GM12878 (cell line): Measurements from ENCODE around the gene SPATA1. TPM values are rescaled to one million over a fixed set of nuclear protein-coding genes. Genes with fewer than 3 reads are reported as not detected.

Source experiments
- ATF3 ChIP-seq: IDR thresholded peaks from 2 replicates; pipeline ENCODE4 v1.6.1; 2011; ENCODE audit warnings: low read depth, mild to moderate bottlenecking, low read length, moderate library complexity, borderline replicate concordance; ENCODE audit errors: extremely low read depth
- BCL11A ChIP-seq: IDR thresholded peaks from 2 replicates; pipeline ENCODE4 v1.6.1; 2011; ENCODE audit warnings: low read depth, low read length
- CBFB ChIP-seq: IDR thresholded peaks from 2 replicates; pipeline ENCODE4 v1.6.1; 2016; ENCODE audit warnings: antibody characterized with exemption, low read depth
- CBX5 ChIP-seq: sonication (generic); IDR thresholded peaks from 2 replicates; pipeline ENCODE4 v1.6.1; 2016; ENCODE audit warnings: low read depth, moderate library complexity, mild to moderate bottlenecking, inconsistent platforms
- CEBPZ ChIP-seq: fragments of 150-350 bp; IDR thresholded peaks from 2 replicates; pipeline ENCODE4 v1.6.1; 2016; ENCODE audit warnings: low read depth, low read length
- CHD4 ChIP-seq: fragments of 200-600 bp; sonication (generic); IDR thresholded peaks from 2 replicates; pipeline ENCODE4 v1.6.1; 2016; ENCODE audit warnings: mild to moderate bottlenecking
- MTA2 ChIP-seq: fragments of 450-650 bp; IDR thresholded peaks from 2 replicates; pipeline ENCODE4 v1.6.1; 2016; ENCODE audit warnings: low read depth, mild to moderate bottlenecking, moderate library complexity
- NFXL1 ChIP-seq: fragments of 450-650 bp; IDR thresholded peaks from 2 replicates; pipeline ENCODE4 v1.6.1; 2017; ENCODE audit warnings: antibody characterized with exemption, mild to moderate bottlenecking, borderline replicate concordance
- NR2C2 ChIP-seq: IDR thresholded peaks from 2 replicates; pipeline ENCODE4 v1.6.1; 2011; ENCODE audit warnings: borderline replicate concordance, low read depth; ENCODE audit not compliant: control insufficient read depth, insufficient read length
- PAX5 ChIP-seq: IDR thresholded peaks from 2 replicates; pipeline ENCODE4 v1.6.1; 2011; ENCODE audit warnings: low read depth, low read length, borderline replicate concordance
- RAD51 ChIP-seq: fragments of 450-650 bp; IDR thresholded peaks from 2 replicates; pipeline ENCODE4 v1.6.1; 2016; ENCODE audit warnings: moderate library complexity, mild to moderate bottlenecking, inconsistent platforms
- RB1 ChIP-seq: fragments of 450-650 bp; formaldehyde crosslinking; IDR thresholded peaks from 2 replicates; pipeline ENCODE4 v1.6.1; 2017; ENCODE audit warnings: mild to moderate bottlenecking, borderline replicate concordance
- TARDBP ChIP-seq: IDR thresholded peaks from 2 replicates; pipeline ENCODE4 v1.6.1; 2016; ENCODE audit warnings: borderline replicate concordance
- TBL1XR1 ChIP-seq: IDR thresholded peaks from 2 replicates; pipeline ENCODE4 v1.6.1; 2012; ENCODE audit warnings: low read depth, low read length, improper control_type of control experiment
- YY1 ChIP-seq: IDR thresholded peaks from 2 replicates; pipeline ENCODE4 v1.6.1; 2011; ENCODE audit warnings: low read depth, mild to moderate bottlenecking, low read length
- ZNF274 ChIP-seq: IDR thresholded peaks from one replicate; pipeline ENCODE4 v1.8.0; 2011; ENCODE audit not compliant: insufficient read length, insufficient read depth
- polyA plus RNA-seq, 11 experiments: library from polyadenylated mRNA; depleted of rRNA in 4 of 11; unstranded in 6 of 11; stranded (reverse) in 5 of 11; fragments of >200 nt; fragmentation: Nextera tagmentation in 4 of 11; fragmentation: Illumina TruSeq in 1 of 11; extraction: Ambion mirVana in 4 of 11; extraction: Trizol in 1 of 11; gene quantifications; 1 replicate in 1 of 11; 2 replicates in 10 of 11; pipeline versions ENCODE4 v1.2.1 to v1.2.3, GENCODE V29; 2011 to 2016; ENCODE audit warnings: inconsistent platforms in 2 of 11, missing spikeins in 2 of 11, low read depth in 1 of 11
- total RNA-seq, 4 experiments: library from RNA; depleted of rRNA in 3 of 4; stranded (reverse); fragments of >200 nt in 3 of 4; fragmentation: Illumina TruSeq in 1 of 4; extraction: Trizol in 1 of 4; gene quantifications; 2 replicates each; pipeline versions ENCODE4 v1.2.1 to v1.2.3, GENCODE V29; 2013 to 2021
- TF ChIP-seq, protein P1 (sequence below): fragments of 450-650 bp; formaldehyde crosslinking; IDR thresholded peaks from 2 replicates; pipeline ENCODE4 v1.4.0; 2020; ENCODE audit warnings: mild to moderate bottlenecking, moderate library complexity
- TF ChIP-seq, protein P2 (sequence below): fragments of 150-350 bp; IDR thresholded peaks from 2 replicates; pipeline ENCODE4 v1.6.1; 2014; ENCODE audit warnings: mild to moderate bottlenecking, low read depth, low read length

SPATA1 gene
- total and polyA plus RNA-seq, 10 of the 15 experiments (the other 5 are each of a cell fraction or from before 2014, with no cell fraction given) = 0.74 to 2.4 (median 1.9) TPM

- TF ChIP-seq PAX5 (peak; percentile 34; the same call in 1 of the 2 replicates), NR2C2 (no peak), ZNF274 (no peak), CHD4 (no peak), CEBPZ (no peak), TARDBP (no peak), RB1 (peak; percentile 2; the same call in 1 of the 2 replicates), ATF3 (no peak), TBL1XR1 (no peak), BCL11A (no peak; the same call in 1 of the 2 replicates), NFXL1 (no peak), CBX5 (no peak; the same call in none of the 2 replicates), MTA2 (peak; percentile 71), RAD51 (no peak), YY1 (peak; percentile 24; the same call in 1 of the 2 replicates), CBFB (peak; percentile 56; the same call in 1 of the 2 replicates)
- TF ChIP-seq, protein P1, sequence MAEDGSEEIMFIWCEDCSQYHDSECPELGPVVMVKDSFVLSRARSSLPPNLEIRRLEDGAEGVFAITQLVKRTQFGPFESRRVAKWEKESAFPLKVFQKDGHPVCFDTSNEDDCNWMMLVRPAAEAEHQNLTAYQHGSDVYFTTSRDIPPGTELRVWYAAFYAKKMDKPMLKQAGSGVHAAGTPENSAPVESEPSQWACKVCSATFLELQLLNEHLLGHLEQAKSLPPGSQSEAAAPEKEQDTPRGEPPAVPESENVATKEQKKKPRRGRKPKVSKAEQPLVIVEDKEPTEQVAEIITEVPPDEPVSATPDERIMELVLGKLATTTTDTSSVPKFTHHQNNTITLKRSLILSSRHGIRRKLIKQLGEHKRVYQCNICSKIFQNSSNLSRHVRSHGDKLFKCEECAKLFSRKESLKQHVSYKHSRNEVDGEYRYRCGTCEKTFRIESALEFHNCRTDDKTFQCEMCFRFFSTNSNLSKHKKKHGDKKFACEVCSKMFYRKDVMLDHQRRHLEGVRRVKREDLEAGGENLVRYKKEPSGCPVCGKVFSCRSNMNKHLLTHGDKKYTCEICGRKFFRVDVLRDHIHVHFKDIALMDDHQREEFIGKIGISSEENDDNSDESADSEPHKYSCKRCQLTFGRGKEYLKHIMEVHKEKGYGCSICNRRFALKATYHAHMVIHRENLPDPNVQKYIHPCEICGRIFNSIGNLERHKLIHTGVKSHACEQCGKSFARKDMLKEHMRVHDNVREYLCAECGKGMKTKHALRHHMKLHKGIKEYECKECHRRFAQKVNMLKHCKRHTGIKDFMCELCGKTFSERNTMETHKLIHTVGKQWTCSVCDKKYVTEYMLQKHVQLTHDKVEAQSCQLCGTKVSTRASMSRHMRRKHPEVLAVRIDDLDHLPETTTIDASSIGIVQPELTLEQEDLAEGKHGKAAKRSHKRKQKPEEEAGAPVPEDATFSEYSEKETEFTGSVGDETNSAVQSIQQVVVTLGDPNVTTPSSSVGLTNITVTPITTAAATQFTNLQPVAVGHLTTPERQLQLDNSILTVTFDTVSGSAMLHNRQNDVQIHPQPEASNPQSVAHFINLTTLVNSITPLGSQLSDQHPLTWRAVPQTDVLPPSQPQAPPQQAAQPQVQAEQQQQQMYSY (CRISPR knock-in tag) = no peak
- TF ChIP-seq, protein P2, sequence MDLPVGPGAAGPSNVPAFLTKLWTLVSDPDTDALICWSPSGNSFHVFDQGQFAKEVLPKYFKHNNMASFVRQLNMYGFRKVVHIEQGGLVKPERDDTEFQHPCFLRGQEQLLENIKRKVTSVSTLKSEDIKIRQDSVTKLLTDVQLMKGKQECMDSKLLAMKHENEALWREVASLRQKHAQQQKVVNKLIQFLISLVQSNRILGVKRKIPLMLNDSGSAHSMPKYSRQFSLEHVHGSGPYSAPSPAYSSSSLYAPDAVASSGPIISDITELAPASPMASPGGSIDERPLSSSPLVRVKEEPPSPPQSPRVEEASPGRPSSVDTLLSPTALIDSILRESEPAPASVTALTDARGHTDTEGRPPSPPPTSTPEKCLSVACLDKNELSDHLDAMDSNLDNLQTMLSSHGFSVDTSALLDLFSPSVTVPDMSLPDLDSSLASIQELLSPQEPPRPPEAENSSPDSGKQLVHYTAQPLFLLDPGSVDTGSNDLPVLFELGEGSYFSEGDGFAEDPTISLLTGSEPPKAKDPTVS = 0 out of 2 replicates have a peak, but pooled peaks have one; percentile 8
Observed at GRCh38 chr1:84506002-84506728, at the start of gene SPATA1, which contains the start of gene GNG5 (continued).
